HepG2 (cell line): ENCODE measurements around the gene TTC39C. TPM values are rescaled to one million over a fixed set of nuclear protein-coding genes. Genes with fewer than 3 reads are reported as not detected.
A peak's percentile ranks its signal among the peaks of the same experiment; 100 is the strongest.

ENCODE experiments used
- AGO1 ChIP-seq: fragments of 200-400 bp; formaldehyde crosslinking; IDR thresholded peaks from 2 replicates; pipeline ENCODE4 v1.6.1; 2017; ENCODE audit warnings: mild to moderate bottlenecking, low read depth, low read length, moderate library complexity; ENCODE audit not compliant: poor library complexity, severe bottlenecking
- ATAD3A ChIP-seq: sonication (generic); formaldehyde crosslinking; IDR thresholded peaks from 2 replicates; pipeline ENCODE4 v1.4.0; 2020; ENCODE audit warnings: missing genetic modification reagents
- EP300 ChIP-seq, 3 experiments: sonication (generic) in 1 of 3; formaldehyde crosslinking in 1 of 3; IDR thresholded peaks; 2 replicates each; pipeline versions ENCODE4 v1.5.1 to v1.6.1; 2011 to 2020; ENCODE audit warnings: low read depth in 2 of 3, low read length in 2 of 3, borderline replicate concordance in 1 of 3, improper control_type of control experiment in 1 of 3, mild to moderate bottlenecking in 1 of 3, missing genetic modification reagents in 1 of 3, moderate library complexity in 1 of 3
- FLYWCH1 ChIP-seq: sonication (generic); formaldehyde crosslinking; IDR thresholded peaks from 2 replicates; pipeline ENCODE4 v1.8.1; 2023; ENCODE audit warnings: mild to moderate bottlenecking, missing genetic modification reagents
- FOSL2 ChIP-seq: sonication (generic); formaldehyde crosslinking; IDR thresholded peaks from 2 replicates; pipeline ENCODE4 v1.4.0; 2020; ENCODE audit warnings: missing genetic modification reagents
- HDAC1 ChIP-seq: sonication (generic); formaldehyde crosslinking; IDR thresholded peaks from 2 replicates; pipeline ENCODE4 v1.5.1; 2020; ENCODE audit warnings: mild to moderate bottlenecking, missing genetic modification reagents
- HOXA7 ChIP-seq: sonication (generic); formaldehyde crosslinking; IDR thresholded peaks from 2 replicates; pipeline ENCODE4 v1.8.1; 2022; ENCODE audit warnings: mild to moderate bottlenecking, missing genetic modification reagents, moderate library complexity
- KDM5B ChIP-seq: sonication (generic); formaldehyde crosslinking; IDR thresholded peaks from 2 replicates; pipeline ENCODE4 v1.4.0; 2020; ENCODE audit warnings: missing genetic modification reagents, mild to moderate bottlenecking, borderline replicate concordance
- MZF1 ChIP-seq: sonication (generic); formaldehyde crosslinking; IDR thresholded peaks from 2 replicates; pipeline ENCODE4 v1.8.1; 2023; ENCODE audit warnings: mild to moderate bottlenecking, missing genetic modification reagents, borderline replicate concordance
- NCOA5 ChIP-seq: sonication (generic); formaldehyde crosslinking; IDR thresholded peaks from 2 replicates; pipeline ENCODE4 v1.4.0; 2020; ENCODE audit warnings: missing genetic modification reagents
- POLR2AphosphoS5 ChIP-seq: IDR thresholded peaks from 2 replicates; pipeline ENCODE4 v1.6.1; 2012; ENCODE audit warnings: low read depth, low read length
- SALL2 ChIP-seq: sonication (generic); formaldehyde crosslinking; IDR thresholded peaks from 2 replicates; pipeline ENCODE4 v1.8.1; 2023; ENCODE audit warnings: mild to moderate bottlenecking, missing genetic modification reagents, inconsistent platforms
- SNAPC2 ChIP-seq: sonication (generic); formaldehyde crosslinking; IDR thresholded peaks from 2 replicates; pipeline ENCODE4 v1.8.1; 2022; ENCODE audit warnings: mild to moderate bottlenecking, missing genetic modification reagents
- ZFP36 ChIP-seq: fragments of 150-350 bp; IDR thresholded peaks from 2 replicates; pipeline ENCODE4 v1.6.1; 2018; ENCODE audit warnings: borderline replicate concordance, low read length, low read depth; ENCODE audit not compliant: partially characterized antibody
- ZFX ChIP-seq: sonication (generic); formaldehyde crosslinking; IDR thresholded peaks from 2 replicates; pipeline ENCODE4 v1.4.0; 2020; ENCODE audit warnings: mild to moderate bottlenecking, low read depth, missing genetic modification reagents, moderate library complexity
- ZMYM3 ChIP-seq: sonication (generic); formaldehyde crosslinking; IDR thresholded peaks from 2 replicates; pipeline ENCODE4 v1.5.1; 2020; ENCODE audit warnings: mild to moderate bottlenecking, missing genetic modification reagents
- ZNF274 ChIP-seq: sonication (generic); formaldehyde crosslinking; IDR thresholded peaks from 2 replicates; pipeline ENCODE4 v1.5.1; 2020; ENCODE audit warnings: mild to moderate bottlenecking, missing genetic modification reagents
- ZNF281 ChIP-seq: sonication (generic); formaldehyde crosslinking; IDR thresholded peaks from 2 replicates; pipeline ENCODE4 v1.4.0; 2020; ENCODE audit warnings: missing genetic modification reagents, borderline replicate concordance
- ZNF580 ChIP-seq: IDR thresholded peaks from 2 replicates; pipeline ENCODE4 v1.6.1; 2016; ENCODE audit warnings: low read depth, borderline replicate concordance
- ZNF629 ChIP-seq: sonication (generic); formaldehyde crosslinking; conservative IDR thresholded peaks from 2 replicates; pipeline ENCODE4 v1.5.0; 2020; ENCODE audit warnings: missing genetic modification reagents
- ZNF883 ChIP-seq: sonication (generic); formaldehyde crosslinking; IDR thresholded peaks from 2 replicates; pipeline ENCODE4 v1.5.1; 2020; ENCODE audit warnings: mild to moderate bottlenecking, missing genetic modification reagents; ENCODE audit errors: not compliant biosample characterization
- polyA plus RNA-seq, 8 experiments: library from polyadenylated mRNA; depleted of rRNA in 3 of 8; stranded (reverse) in 7 of 8; unstranded in 1 of 8; fragments of >200 nt; fragmentation: Illumina TruSeq in 4 of 8; extraction: Trizol in 4 of 8; gene quantifications; 2 replicates each; pipeline versions ENCODE4 v1.2.1 to v1.2.3, GENCODE V29; 2011 to 2016; ENCODE audit warnings: low read depth in 4 of 8, missing spikeins in 1 of 8, mixed read lengths in 1 of 8; ENCODE audit not compliant: insufficient read depth in 1 of 8
- total RNA-seq, 5 experiments: library from RNA; depleted of rRNA; stranded (reverse); fragments of >200 nt; fragmentation: Illumina TruSeq; extraction: Trizol; gene quantifications; 2 replicates each; pipeline ENCODE4 v1.2.3, GENCODE V29; 2016; ENCODE audit warnings: low read depth in 1 of 5
- TF ChIP-seq, protein P1 (sequence below): IDR thresholded peaks from 2 replicates; pipeline ENCODE4 v1.6.1; 2016
- TF ChIP-seq, protein P2 (sequence below): sonication (generic); formaldehyde crosslinking; conservative IDR thresholded peaks from 2 replicates; pipeline ENCODE4 v1.4.0; 2020; ENCODE audit warnings: mild to moderate bottlenecking, missing genetic modification reagents, moderate library complexity

The TTC39C gene
- total and polyA plus RNA-seq, 2 of the 13 experiments (the other 11 are each of a cell fraction or from before 2014, with no cell fraction given): 19.1 to 25.9 TPM

GRCh38 chr18:24014986-24015638 lies 558 bp downstream of the TTC39C start (continued):
- TF ChIP-seq, protein P1, sequence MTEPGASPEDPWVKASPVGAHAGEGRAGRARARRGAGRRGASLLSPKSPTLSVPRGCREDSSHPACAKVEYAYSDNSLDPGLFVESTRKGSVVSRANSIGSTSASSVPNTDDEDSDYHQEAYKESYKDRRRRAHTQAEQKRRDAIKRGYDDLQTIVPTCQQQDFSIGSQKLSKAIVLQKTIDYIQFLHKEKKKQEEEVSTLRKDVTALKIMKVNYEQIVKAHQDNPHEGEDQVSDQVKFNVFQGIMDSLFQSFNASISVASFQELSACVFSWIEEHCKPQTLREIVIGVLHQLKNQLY (CRISPR knock-in tag): no peak
- TF ChIP-seq ZMYM3 (CRISPR knock-in tag) (no peak), KDM5B (peak; percentile 53; the same call in 1 of the 2 replicates), ZNF281 (CRISPR knock-in tag) (0 out of 2 replicates have a peak, but pooled peaks have one; percentile 40), SNAPC2 (CRISPR knock-in tag) (no peak), FOSL2 (CRISPR knock-in tag) (0 out of 2 replicates have a peak, but pooled peaks have one; percentile 11), ZFP36 (no peak), ZNF629 (CRISPR knock-in tag) (no peak), NCOA5 (CRISPR knock-in tag) (no peak), SALL2 (CRISPR knock-in tag) (no peak), HOXA7 (no peak), ZNF883 (CRISPR knock-in tag) (peak; percentile 34), AGO1 (no peak), FLYWCH1 (CRISPR knock-in tag) (no peak), ZNF274 (no peak), ATAD3A (CRISPR knock-in tag) (no peak), EP300 (IDR thresholded peaks at IDR 0.05; ENCODE audit: low read depth in 2 of 2, low read length in 2 of 2) (no peak), EP300 (CRISPR knock-in tag; IDR thresholded peaks at IDR 0.05; ENCODE audit: borderline replicate concordance) (no peak), POLR2AphosphoS5 (no peak), ZFX (no peak), HDAC1 (CRISPR knock-in tag) (peak; percentile 54; the same call in 1 of the 2 replicates), MZF1 (no peak), ZNF580 (CRISPR knock-in tag) (no peak; the same call in 1 of the 2 replicates)
- TF ChIP-seq, protein P2, sequence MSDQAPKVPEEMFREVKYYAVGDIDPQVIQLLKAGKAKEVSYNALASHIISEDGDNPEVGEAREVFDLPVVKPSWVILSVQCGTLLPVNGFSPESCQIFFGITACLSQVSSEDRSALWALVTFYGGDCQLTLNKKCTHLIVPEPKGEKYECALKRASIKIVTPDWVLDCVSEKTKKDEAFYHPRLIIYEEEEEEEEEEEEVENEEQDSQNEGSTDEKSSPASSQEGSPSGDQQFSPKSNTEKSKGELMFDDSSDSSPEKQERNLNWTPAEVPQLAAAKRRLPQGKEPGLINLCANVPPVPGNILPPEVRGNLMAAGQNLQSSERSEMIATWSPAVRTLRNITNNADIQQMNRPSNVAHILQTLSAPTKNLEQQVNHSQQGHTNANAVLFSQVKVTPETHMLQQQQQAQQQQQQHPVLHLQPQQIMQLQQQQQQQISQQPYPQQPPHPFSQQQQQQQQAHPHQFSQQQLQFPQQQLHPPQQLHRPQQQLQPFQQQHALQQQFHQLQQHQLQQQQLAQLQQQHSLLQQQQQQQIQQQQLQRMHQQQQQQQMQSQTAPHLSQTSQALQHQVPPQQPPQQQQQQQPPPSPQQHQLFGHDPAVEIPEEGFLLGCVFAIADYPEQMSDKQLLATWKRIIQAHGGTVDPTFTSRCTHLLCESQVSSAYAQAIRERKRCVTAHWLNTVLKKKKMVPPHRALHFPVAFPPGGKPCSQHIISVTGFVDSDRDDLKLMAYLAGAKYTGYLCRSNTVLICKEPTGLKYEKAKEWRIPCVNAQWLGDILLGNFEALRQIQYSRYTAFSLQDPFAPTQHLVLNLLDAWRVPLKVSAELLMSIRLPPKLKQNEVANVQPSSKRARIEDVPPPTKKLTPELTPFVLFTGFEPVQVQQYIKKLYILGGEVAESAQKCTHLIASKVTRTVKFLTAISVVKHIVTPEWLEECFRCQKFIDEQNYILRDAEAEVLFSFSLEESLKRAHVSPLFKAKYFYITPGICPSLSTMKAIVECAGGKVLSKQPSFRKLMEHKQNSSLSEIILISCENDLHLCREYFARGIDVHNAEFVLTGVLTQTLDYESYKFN: no peak
